Midbrain (tissue), 1 donor: Measurements from ENCODE around the gene SNAP25.

ENCODE experiments used
- DNase-seq: peaks from one replicate; lab custom pipeline; 2025; lab: John Stamatoyannopoulos, UW

The SNAP25 gene

GRCh38 chr20:10218536-10219451 is at the start of gene SNAP25:
Gene SNAP25, plus strand, starts transcription at chr20:10218830. Its CDS starts 56,662 bp downstream, at chr20:10275492.
- peak; percentile 89 for DNase-seq

- DNase-seq: no peak
These were observed 48.9 kb upstream of the SNAP25 start for GRCh38 chr20:10169752-10170151.

- no peak for DNase-seq
These were observed 48.4 kb upstream of the SNAP25 start for GRCh38 chr20:10170261-10170660.

- DNase-seq: peak; percentile 41
These were observed 46.5 kb upstream of the SNAP25 start for GRCh38 chr20:10171864-10172751.

- DNase-seq: no peak
These were observed 45.5 kb upstream of the SNAP25 start for GRCh38 chr20:10172998-10173655.

- DNase-seq: no peak
These were observed 44.2 kb upstream of the SNAP25 start for GRCh38 chr20:10174400-10174799.

- DNase-seq: no peak
These were observed 41.3 kb upstream of the SNAP25 start for GRCh38 chr20:10177326-10177725.

- no peak for DNase-seq
These were observed 40.5 kb upstream of the SNAP25 start for GRCh38 chr20:10178091-10178490.

GRCh38 chr20:10178727-10179313 is 39.8 kb upstream of the SNAP25 start:
- DNase-seq: no peak

GRCh38 chr20:10179574-10180298 is 38.9 kb upstream of the SNAP25 start:
- DNase-seq: no peak

GRCh38 chr20:10180651-10181235 is 37.9 kb upstream of the SNAP25 start:
- DNase-seq: no peak

GRCh38 chr20:10185741-10186558 is 32.7 kb upstream of the SNAP25 start:
- DNase-seq: peak; percentile 60

- DNase-seq: no peak
These were observed 28.2 kb upstream of the SNAP25 start for GRCh38 chr20:10190456-10190855.

GRCh38 chr20:10192171-10192570 is 26.5 kb upstream of the SNAP25 start:
- DNase-seq: no peak

GRCh38 chr20:10194166-10194565 is 24.5 kb upstream of the SNAP25 start:
- DNase-seq: no peak

- no peak for DNase-seq
These were observed 18.3 kb upstream of the SNAP25 start for GRCh38 chr20:10200330-10200729.

GRCh38 chr20:10201321-10201870 is 17.2 kb upstream of the SNAP25 start:
- no peak for DNase-seq

GRCh38 chr20:10209091-10209490 is 9.5 kb upstream of the SNAP25 start:
- DNase-seq: no peak

GRCh38 chr20:10213526-10213925 is 5.1 kb upstream of the SNAP25 start:
- DNase-seq: no peak
